GM19452 (cell line): Measurements from ENCODE around the gene CERS1.
"Not testable (repeated sequence)": the region's sequence is repeated elsewhere in the genome, so short reads cannot be mapped to it uniquely, and the experiment has no call there.

ENCODE experiments used
- ATAC-seq: cut with Tn5 transposase; IDR thresholded peaks from one replicate; pipeline ENCODE4 v1.9.1; 2021; ENCODE audit not compliant: unreplicated experiment

Gene CERS1

DNA sequence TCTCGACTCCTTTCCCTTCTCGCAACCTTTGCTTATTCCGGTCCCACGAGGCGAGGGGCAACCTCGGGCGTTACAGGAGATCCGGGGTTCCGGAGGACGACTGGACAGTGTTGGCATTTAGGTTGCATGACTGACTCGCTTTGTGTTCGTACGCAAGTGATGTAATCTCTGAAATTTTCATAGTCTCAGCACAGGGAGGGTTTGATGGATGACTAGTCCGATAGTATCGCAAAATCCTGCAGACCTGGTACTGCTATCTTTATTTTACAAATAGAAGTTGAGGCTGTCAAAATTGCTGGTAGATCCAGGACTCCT lies 23.9 kb upstream of the CERS1 start:
- ATAC-seq, result no peak

DNA sequence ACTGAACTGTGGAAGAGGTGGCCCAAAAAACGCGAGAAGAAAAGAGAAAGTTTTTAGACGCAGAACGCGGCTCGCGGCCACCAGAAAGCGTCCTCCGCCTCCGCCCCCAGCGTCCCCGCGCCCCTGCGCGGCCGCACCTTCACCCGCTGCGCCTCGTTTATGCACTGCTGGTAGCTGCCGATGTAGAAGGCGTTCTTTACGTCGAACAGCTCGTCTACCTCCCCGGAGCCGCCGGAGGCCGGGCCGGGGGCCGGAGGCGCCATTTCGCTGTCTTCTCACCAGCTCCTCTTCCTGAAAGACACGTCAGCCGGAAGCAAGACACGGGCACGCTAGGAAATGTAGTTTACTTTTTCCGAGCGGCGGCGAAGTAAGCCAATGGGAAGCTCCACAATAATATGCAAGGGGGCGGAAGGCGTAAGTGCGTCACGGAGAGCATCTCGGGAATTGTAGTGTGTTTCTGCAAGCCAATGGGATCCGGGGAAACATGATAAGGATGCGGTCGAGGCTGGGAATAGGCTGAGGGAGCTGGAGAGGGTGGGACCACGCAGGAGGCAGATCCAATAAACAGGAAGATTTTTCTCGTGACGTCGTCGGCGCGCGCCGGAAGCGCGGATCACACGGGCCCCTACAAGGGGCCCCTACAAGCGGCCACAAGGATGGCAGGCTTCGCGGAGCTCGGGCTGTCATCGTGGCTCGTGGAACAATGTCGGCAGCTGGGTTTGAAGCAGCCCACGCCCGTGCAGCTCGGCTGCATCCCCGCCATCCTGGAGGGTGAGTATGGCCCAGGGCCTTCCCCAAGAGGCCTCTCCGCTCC lies 23.3 kb upstream of the CERS1 start, which contains the start of the genes COPE and DDX49:
COPE (minus strand) TSS at position 302 of the 814 bp plus-strand sequence; CDS start at position 263, 39 bp downstream.
DDX49 (plus strand) TSS at position 630 of the 814 bp plus-strand sequence; CDS start at position 657, 27 bp downstream.
- ATAC-seq, result peak; percentile 88

DNA sequence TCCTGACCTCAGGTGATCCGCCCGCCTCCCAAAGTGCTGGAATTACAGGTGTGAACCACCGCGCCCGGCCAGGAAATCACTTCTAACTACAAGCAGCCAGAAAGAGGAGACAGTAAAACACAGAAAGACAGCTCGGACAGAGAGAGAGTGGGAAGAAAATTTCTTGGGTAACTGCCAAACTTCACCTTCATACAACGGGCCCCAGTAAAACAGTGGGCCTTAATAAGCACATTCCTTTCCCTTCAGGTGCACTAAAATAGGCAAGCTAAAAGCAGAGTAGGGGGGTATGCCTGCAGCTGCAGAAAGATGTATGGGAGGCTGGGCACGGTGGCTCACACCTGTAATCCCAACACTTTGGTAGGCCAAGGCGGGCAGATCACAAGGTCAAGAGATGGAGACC lies 21.6 kb upstream of the CERS1 start:
- not testable (repeated sequence) for ATAC-seq

DNA sequence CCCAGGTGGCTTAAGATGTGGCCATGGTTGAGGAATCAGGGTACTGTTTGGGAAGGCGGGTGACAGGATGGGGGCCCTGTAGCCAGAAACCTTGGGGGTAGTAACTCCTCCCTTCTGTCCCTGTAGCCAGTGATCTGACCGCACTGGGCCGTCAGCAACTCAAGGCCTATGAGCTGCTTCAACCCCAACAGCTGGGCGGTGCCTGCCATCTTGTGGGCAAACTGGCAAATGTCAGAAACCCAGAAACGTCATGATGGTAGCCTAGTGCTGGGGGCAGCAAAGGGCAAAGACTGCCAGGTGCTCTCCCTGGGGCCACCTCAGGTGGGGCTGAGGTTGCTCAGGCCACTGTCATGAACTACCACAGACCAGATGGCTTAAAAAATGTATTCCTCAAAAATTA lies 19.7 kb upstream of the CERS1 start:
- ATAC-seq, result no peak

DNA sequence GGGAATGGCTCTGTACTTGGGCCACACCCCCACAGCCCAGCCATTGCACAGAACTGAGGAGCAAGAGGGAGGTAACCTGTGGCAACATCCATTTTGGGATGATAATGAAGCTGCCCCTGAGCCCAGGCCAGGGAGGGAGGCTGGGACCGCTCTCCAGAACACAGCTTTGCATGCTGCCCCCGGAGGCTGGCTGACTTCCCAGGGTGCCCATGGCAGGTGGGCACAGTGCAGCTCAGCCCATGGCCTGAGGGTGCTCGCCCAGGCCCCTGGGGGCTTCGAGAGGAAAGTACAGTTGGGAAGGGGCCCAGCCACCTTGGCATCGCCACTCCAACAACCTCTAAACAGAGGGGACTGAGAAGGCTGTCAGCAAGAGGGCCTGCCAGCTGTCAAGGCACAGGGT lies 17.5 kb upstream of the CERS1 start:
- no peak for ATAC-seq

- no peak for ATAC-seq
Observed at GRCh38 chr19:18912933-18913332, 17.0 kb upstream of the CERS1 start.

DNA sequence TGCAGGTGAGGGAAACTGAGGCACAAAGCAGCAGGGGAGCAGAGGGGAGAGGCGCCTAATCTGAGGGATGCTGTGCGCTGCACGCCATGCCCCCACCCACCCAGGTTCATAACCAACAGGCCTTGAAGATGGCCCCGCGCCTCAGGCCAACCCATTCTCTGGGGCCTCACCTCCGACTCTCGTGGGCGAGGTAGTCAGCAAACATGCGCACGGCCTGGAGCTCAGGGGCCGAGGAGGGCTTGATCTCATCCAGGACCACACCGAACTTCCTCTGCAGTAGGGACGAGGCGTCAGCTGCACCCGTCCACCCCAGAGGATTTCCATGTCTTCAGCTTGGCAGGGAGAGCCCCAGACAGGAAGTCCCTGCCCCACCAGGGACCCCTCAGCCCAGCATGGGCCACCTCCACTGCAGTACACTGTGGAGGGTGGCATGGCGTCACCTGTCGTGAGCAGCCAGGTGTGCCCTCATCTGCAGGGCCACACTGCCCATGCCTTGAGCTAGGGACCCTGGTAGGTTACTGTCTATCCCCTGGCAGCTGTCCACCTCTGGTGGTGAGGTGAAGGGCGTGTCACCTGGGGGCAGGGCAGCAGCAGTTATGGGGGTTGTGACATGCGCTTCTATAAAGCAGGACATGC lies 15.0 kb upstream of the CERS1 start:
- ATAC-seq, result no peak

DNA sequence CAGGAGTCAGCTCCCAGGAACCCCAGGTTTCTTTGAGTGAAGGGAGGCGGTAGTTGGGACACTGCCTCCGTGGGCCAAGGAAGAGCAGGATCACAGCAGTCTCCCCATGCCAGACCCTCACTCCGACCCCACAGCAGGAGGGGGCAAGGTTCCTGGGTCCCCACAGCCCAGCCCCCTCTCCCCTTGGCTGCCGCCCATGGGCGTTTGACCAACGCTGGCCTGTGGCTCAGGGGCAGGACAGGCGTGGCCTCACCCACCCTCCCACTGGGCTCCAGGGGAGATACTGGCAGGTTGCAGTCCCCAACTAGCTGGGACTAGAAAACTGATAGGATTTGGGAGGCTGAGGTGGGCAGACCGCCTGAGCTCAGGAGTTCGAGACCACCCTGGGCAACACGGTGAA lies 14.1 kb upstream of the CERS1 start:
- no peak for ATAC-seq

- ATAC-seq, result no peak
Observed at GRCh38 chr19:18908917-18909619, 13.1 kb upstream of the CERS1 start.

DNA sequence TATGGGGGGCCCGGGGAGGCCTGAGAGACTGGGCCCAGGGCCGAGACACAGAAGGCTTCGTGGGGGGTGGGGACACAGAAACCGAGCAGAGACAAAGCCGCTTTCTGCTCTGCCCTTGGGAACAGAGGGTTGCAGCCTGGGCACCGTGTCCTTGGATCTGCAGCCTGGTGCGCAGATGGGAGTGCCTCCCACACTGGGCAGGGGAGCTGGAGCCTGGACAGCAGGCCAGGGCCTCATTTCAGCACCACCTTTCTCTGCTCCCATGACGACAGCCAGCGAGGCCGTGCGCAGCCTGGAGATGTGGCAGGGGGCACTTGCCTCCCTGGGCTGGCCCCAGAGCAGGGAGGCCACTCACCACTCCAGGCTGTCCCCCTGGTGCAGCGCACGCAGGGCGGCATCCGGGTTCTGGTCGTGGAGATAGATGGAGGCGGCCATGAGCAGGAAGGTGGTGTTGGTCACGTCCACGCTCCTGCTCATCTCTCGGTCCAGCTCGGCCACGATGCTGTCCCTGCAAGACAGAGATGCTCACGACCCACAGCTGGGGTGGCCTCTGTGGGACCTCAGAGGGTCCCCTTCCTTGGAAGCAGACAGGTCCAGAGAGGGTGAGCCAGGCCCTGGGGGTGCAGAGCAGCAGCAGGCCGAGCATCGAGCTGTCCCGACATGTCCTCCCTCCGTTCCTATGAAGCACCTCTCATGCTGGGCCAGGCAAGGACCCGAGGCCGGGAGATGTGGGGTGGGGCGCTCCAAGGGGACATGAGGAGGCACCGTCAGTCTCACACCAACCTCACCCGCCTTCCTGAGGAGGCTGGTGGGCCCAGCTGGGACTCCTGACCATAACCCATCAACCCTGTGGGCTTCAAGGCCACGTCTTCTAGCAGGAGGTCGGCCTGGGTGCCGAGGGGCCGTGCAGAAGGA lies 10.9 kb upstream of the CERS1 start:
- no peak for ATAC-seq

DNA sequence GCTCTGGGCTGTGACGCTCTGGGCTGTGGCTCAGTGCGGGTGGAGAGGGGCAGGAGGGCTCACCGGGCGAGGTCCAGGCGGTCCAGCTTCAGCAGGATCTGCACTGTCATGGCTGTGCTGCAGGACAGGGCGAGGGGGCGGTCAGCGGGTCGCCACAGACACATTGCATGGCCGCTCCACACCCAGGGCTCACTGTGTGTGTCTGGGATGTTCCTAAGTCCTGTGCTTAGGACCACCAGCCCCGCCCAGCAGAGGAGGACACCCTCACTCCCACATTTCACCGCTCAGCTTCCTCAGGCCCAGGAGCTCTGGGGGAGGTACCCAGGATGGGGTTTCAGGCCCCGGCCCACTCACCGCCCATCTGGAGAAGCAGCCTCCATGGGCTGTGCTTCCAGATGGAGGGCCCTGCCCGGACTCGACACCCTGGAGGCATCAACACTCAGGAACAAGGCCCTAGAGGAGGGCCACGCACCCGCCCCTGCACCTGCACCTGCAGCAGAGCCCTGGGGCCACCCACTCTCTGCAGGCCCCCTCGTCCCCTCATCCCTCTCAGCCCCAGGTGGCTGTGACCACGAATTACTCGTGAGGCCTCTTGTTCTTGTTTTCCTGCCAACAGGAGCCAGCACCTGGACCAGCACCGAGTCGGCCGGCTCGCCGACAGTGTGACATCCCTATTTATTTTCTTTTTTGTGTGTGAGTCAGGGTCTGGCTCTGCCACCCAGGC lies 9.7 kb upstream of the CERS1 start:
- ATAC-seq, result no peak

GRCh38 chr19:18905058-18905456 lies 9.1 kb upstream of the CERS1 start:
- ATAC-seq, result no peak

DNA sequence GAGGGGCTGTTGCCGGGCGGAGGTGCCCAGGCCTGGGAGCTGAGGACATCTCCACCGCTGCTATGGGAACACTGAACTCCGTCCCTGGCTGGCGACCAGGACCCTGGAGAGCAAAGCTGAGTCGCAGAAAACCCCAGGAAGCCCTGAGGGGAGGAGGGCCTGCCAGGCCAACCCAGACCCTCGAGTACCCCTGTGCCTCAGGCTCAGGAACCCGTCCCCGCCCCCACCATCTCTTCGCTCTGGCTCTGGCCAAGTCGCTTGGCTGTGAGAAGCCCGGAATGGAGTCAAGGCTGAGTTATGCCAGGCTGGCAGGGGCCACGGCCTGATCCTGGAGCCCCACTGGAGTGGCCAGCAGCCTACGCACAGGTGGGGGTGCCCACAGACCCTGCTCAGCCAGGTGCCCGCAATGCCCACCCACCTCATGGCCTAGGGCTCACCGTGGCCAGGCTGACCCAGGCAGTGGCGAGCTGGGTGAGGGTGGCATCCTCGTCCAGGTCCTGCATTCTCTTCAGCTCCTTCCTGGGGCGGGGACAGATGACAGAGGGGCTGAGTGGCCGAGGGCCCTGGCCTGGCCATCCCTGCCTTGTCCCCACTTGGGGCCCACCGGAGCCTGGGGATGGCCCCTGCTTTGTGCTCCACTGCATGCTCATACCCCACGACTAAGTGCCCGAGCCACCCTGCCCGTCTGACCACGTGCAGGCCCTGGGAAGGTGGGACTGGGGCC lies 8.5 kb upstream of the CERS1 start:
- ATAC-seq, result no peak

DNA sequence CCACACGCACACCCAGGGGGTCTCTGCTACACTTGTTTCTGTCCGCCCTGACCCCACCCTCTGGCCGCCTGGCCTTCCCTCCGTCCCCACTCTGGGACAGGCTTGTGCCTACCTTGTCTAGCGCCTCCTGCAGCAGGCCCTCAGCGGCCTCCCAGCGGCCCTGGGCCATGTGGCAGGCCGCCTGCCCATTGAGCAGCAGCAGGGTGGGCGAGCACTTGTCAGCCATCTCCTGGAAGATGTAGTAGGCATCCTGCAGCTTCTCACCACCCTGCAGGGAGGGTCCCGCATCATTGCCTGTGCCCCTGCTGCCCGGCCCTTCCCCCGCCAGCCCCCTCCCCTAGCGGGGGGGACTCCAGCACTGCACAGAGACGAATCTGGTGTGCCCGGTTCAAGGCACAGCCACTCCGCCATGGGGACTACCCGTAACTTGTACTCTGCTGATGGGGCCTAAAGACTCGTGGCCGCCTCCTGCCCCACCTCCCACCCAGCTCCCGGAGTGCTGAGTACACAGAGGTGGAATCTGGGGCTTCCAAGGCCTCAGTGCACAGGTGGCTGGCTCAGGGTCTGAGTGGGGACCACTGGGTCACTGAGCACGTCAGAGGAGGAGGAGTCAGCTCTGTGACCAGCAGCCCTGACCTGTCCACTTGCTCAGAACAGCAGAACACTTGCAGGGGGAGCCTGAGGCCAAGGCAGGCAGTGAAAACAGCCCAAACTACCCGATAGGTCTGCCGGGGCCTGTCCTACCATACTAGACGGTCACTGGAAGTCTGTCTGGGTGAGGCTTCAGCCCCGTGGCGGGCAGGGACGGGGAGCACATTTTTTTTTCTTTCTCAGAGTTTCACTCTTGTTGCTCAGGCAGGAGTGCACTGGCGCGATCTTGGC lies 7.4 kb upstream of the CERS1 start:
- ATAC-seq, result no peak

- ATAC-seq, result not testable (repeated sequence)
Observed at GRCh38 chr19:18902519-18902918, 6.6 kb upstream of the CERS1 start.

GRCh38 chr19:18901491-18901890 lies 5.5 kb upstream of the CERS1 start:
- ATAC-seq, result no peak

DNA sequence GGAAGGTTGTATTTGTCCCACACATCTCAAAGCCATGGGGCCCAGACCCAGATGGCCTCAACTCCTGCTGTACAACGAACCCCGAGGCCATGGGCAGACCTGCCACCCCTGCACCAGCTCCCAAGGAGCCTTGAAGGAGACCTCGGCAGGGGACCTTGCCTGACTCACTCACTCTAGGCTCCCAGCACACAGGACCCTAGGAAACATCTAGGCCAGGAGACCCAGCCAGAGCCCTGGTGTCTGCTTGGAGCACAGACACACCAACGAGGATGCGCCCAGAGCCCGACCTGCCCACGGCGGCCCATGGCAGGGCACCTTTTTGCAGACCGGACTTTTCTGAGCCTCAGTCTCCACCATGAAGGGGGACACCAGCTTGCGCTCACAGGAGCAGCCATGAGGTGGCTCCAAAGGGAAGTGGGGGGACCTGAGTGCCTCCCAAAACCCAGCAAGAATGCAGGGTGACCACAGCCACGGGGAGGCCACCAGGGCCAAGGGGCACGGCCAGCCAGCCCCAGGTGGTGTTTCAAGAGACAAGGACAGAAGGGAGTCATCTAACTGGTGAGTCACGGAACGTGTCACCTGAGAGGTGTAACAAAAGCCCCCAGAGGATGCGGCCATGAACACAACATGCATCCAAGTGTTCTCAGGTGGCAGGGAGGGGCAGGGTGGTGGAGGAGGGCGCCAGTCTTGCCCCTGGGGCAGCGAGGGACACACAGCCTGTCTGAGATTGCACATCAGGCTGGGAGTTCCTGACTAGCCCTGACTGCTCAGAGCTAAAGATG lies 4.9 kb upstream of the CERS1 start:
- no peak for ATAC-seq
